ENCODE results near the gene UBA5.

GRCh38 chr3:132628157-132628556, 32.0 kb upstream of the UBA5 start:
- TF ChIP-seq CTCF (IDR thresholded peaks at IDR 0.05; ENCODE audit: low read length) (no peak), EZH2 (IDR thresholded peaks at IDR 0.05; ENCODE audit: borderline replicate concordance, low read length) (no peak)
